PFSK-1 (cell line): ENCODE results near the gene PI4K2B.

Experiments used
- FOXP2 ChIP-seq: optimal IDR thresholded peaks from 2 replicates; pipeline ENCODE3; 2011; ENCODE audit warnings: borderline replicate concordance, control low read depth, inconsistent platforms; ENCODE audit not compliant: insufficient read depth; ENCODE audit errors: extremely low read length, extremely low read depth
- POLR2AphosphoS5 ChIP-seq: IDR thresholded peaks from 2 replicates; pipeline ENCODE4 v1.6.1; 2012; ENCODE audit warnings: low read depth, mild to moderate bottlenecking, control low read depth, low read length, moderate library complexity
- REST ChIP-seq, 2 experiments: IDR thresholded peaks; 2 replicates each; pipeline versions ENCODE4 v1.6.1 to v1.8.0; 2011 to 2012; ENCODE audit warnings: low read depth in 2 of 2, low read length in 2 of 2, control low read depth in 1 of 2, inconsistent platforms in 1 of 2, mild to moderate bottlenecking in 1 of 2, moderate library complexity in 1 of 2; ENCODE audit not compliant: insufficient read depth in 1 of 2
- SIN3A ChIP-seq: IDR thresholded peaks from 2 replicates; pipeline ENCODE4 v1.6.1; 2012; ENCODE audit warnings: mild to moderate bottlenecking, low read length, moderate library complexity, borderline replicate concordance; ENCODE audit not compliant: insufficient read depth
- TAF1 ChIP-seq: IDR thresholded peaks from 2 replicates; pipeline ENCODE4 v1.6.1; 2012; ENCODE audit warnings: low read length, control low read depth, borderline replicate concordance; ENCODE audit not compliant: insufficient read depth

The PI4K2B gene

GRCh38 chr4:25284466-25284865 lies 50.6 kb downstream of the PI4K2B start:
- TF ChIP-seq SIN3A (no peak), TAF1 (no peak), POLR2AphosphoS5 (no peak), REST (IDR thresholded peaks at IDR 0.05; ENCODE audit: insufficient read depth in 1 of 2, low read depth in 2 of 2, low read length in 2 of 2) (no peak), FOXP2 (no peak)

- no peak for TF ChIP-seq TAF1
- no peak for TF ChIP-seq SIN3A
- TF ChIP-seq POLR2AphosphoS5 = no peak
- TF ChIP-seq REST (IDR thresholded peaks at IDR 0.05; ENCODE audit: insufficient read depth in 1 of 2, low read depth in 2 of 2, low read length in 2 of 2) = no peak
- TF ChIP-seq FOXP2 = no peak
Measured at GRCh38 chr4:25290490-25291067, 56.7 kb downstream of the PI4K2B start.

GRCh38 chr4:25291158-25291733 lies 57.4 kb downstream of the PI4K2B start:
- TF ChIP-seq POLR2AphosphoS5 (no peak), FOXP2 (no peak), REST (IDR thresholded peaks at IDR 0.05; ENCODE audit: insufficient read depth in 1 of 2, low read depth in 2 of 2, low read length in 2 of 2) (no peak), TAF1 (no peak), SIN3A (no peak)

- TF ChIP-seq FOXP2 (no peak), SIN3A (no peak), TAF1 (no peak), POLR2AphosphoS5 (no peak), REST (IDR thresholded peaks at IDR 0.05; ENCODE audit: insufficient read depth in 1 of 2, low read depth in 2 of 2, low read length in 2 of 2) (no peak)
Measured at GRCh38 chr4:25297528-25298242, 63.9 kb downstream of the PI4K2B start.
